Upper lobe of left lung (tissue), 6 donors: Measurements from ENCODE around the gene RAI1. TPM values are rescaled to one million over a fixed set of nuclear protein-coding genes. Genes with fewer than 3 reads are reported as not detected.

Experiments used
- ATAC-seq, 2 donors: fragments of 200-7000 bp; cut with Tn5 transposase; one replicate each; pipeline ENCODE4 v1.9.1; 2022; ENCODE audit warnings: mild to moderate bottlenecking in 2 of 2, moderate library complexity in 2 of 2; ENCODE audit not compliant: low FRiP score in 2 of 2
- DNase-seq, 2 donors: peaks; one replicate each; pipeline ENCODE4 v3.0.0-alpha.2; 2019 to 2020
- H3K27ac ChIP-seq, 4 donors: fragments of 200-600 bp; sonication (generic); one replicate each; pipeline ENCODE4 v1.5.1; 2016 to 2019
- H3K27me3 ChIP-seq, 4 donors: fragments of 200-600 bp; sonication (generic); one replicate each; pipeline ENCODE4 v1.5.1; 2017 to 2019
- H3K36me3 ChIP-seq, 4 donors: fragments of 200-600 bp; sonication (generic); one replicate each; pipeline ENCODE4 v1.5.1; 2016 to 2019
- H3K4me1 ChIP-seq, 4 donors: fragments of 200-600 bp; sonication (generic); one replicate each; pipeline ENCODE4 v1.5.1; 2018 to 2019
- H3K4me3 ChIP-seq, 4 donors: fragments of 200-600 bp; sonication (generic); one replicate each; pipeline ENCODE4 v1.5.1; 2017 to 2019; ENCODE audit warnings: mild to moderate bottlenecking in 2 of 4, moderate library complexity in 1 of 4
- H3K9me3 ChIP-seq, 4 donors: fragments of 200-600 bp; sonication (generic); one replicate each; pipeline ENCODE4 v1.5.1; 2018 to 2019
- CTCF ChIP-seq, 6 experiments: fragments of 450-650 bp in 4 of 6; fragments of 200-600 bp in 2 of 6; sonication (generic) in 2 of 6; IDR thresholded peaks; one replicate each; pipeline ENCODE4 v1.5.1; 2016 to 2019; ENCODE audit warnings: antibody characterized with exemption in 6 of 6
- EP300 ChIP-seq, 4 donors: sonication (generic); formaldehyde crosslinking; IDR thresholded peaks; one replicate each; pipeline ENCODE4 v1.5.1; 2017; ENCODE audit warnings: antibody characterized with exemption in 4 of 4, control low read depth in 2 of 4
- POLR2A ChIP-seq, 4 donors: fragments of 450-650 bp; IDR thresholded peaks; one replicate each; pipeline ENCODE4 v1.5.1; 2016 to 2017; ENCODE audit warnings: antibody characterized with exemption in 4 of 4, mild to moderate bottlenecking in 2 of 4
- POLR2AphosphoS5 ChIP-seq, 2 donors: sonication (generic); formaldehyde crosslinking; IDR thresholded peaks; one replicate each; pipeline ENCODE4 v1.5.1; 2017; ENCODE audit warnings: antibody characterized with exemption in 2 of 2
- WGBS, 2 donors: methylation state at CpG; one replicate each; pipeline ENCODE4 v1.1.5; 2017 to 2018; 5-methylcytosine and 5-hydroxymethylcytosine counted together
- total RNA-seq, 6 donors: library from RNA; depleted of rRNA in 4 of 6; stranded (reverse); fragments of >200 nt in 4 of 6; gene quantifications; one replicate each; pipeline versions ENCODE4 v1.1.0 to v1.2.1, GENCODE V29; 2016 to 2021
- donor health status: DM: no; HTN: no; CAD: no; lungs with moderate emphysema.
- donor health status: DM: no; HTN: yes; CAD: no; lungs with severe emphysema.

The RAI1 gene
- total RNA-seq, 6 donors from 2014 or later = 33.8 to 76.6 (median 41.2) TPM

GRCh38 chr17:17814162-17815061 is 133.2 kb downstream of the RAI1 start:
- ATAC-seq (no peak), DNase-seq (peak in 1 of 2 donors; percentile 72)
- H3K36me3 ChIP-seq = peaks cover 48 to 80% (median 76%) of the 10 kb centered on the region in 4 donors
- peak overlapping the region in 2 of 4 donors; percentile 26 to 30 for H3K27ac ChIP-seq
- H3K4me1 ChIP-seq = peaks cover 20 to 45% (median 35%) of the 10 kb centered on the region in 4 donors
- H3K27me3 ChIP-seq = no peaks in the 10 kb centered on the region
- no peak overlapping the region for H3K4me3 ChIP-seq
- no peaks in the 10 kb centered on the region for H3K9me3 ChIP-seq
- WGBS, 2 donors = 88 to 93% methylated on average over 3 to 20 of the region's 20 CpGs
- TF ChIP-seq CTCF (IDR thresholded peaks at IDR 0.05) = no peak
- TF ChIP-seq EP300 (IDR thresholded peaks at IDR 0.05) = no peak
- no peak for TF ChIP-seq POLR2A (IDR thresholded peaks at IDR 0.05)
- no peak for TF ChIP-seq POLR2AphosphoS5 (IDR thresholded peaks at IDR 0.05)

- no peak for DNase-seq
- peaks cover 26 to 45% (median 38%) of the 10 kb centered on the region in 4 donors for H3K4me1 ChIP-seq
- peak overlapping the region in 2 of 4 donors; percentile 21 for H3K27ac ChIP-seq
- peaks cover 49 to 84% (median 76%) of the 10 kb centered on the region in 4 donors for H3K36me3 ChIP-seq
- ATAC-seq = no peak
- H3K9me3 ChIP-seq = no peaks in the 10 kb centered on the region
- no peak overlapping the region for H3K4me3 ChIP-seq
- TF ChIP-seq POLR2A (IDR thresholded peaks at IDR 0.05) = no peak
- no peaks in the 10 kb centered on the region for H3K27me3 ChIP-seq
- 75% methylated on average over 8 of the region's 8 CpGs; no CpG with 5 or more reads in 1 of the 2 donors for WGBS, 2 donors
Measured at GRCh38 chr17:17815062-17815406, 133.8 kb downstream of the RAI1 start.

GRCh38 chr17:17815436-17816200 is 134.4 kb downstream of the RAI1 start:
- TF ChIP-seq EP300 (IDR thresholded peaks at IDR 0.05) (no peak), POLR2AphosphoS5 (IDR thresholded peaks at IDR 0.05) (no peak), CTCF (IDR thresholded peaks at IDR 0.05) (no peak), POLR2A (IDR thresholded peaks at IDR 0.05) (no peak)
- no peaks in the 10 kb centered on the region for H3K9me3 ChIP-seq
- peaks cover 27 to 47% (median 44%) of the 10 kb centered on the region in 4 donors for H3K4me1 ChIP-seq
- H3K27me3 ChIP-seq = no peaks in the 10 kb centered on the region
- H3K4me3 ChIP-seq = no peak overlapping the region
- ATAC-seq = no peak
- 87 to 90% methylated on average over 9 to 15 of the region's 17 CpGs for WGBS, 2 donors
- peak in 1 of 2 donors; percentile 67 for DNase-seq
- peaks cover 49 to 84% (median 74%) of the 10 kb centered on the region in 4 donors for H3K36me3 ChIP-seq
- peak overlapping the region in 2 of 4 donors; percentile 21 for H3K27ac ChIP-seq

- no peak overlapping the region for H3K27ac ChIP-seq
- ATAC-seq (no peak), DNase-seq (peak in 1 of 2 donors; percentile 81)
- H3K4me3 ChIP-seq = no peak overlapping the region
- H3K36me3 ChIP-seq = peaks cover 49 to 80% (median 71%) of the 10 kb centered on the region in 4 donors
- no peaks in the 10 kb centered on the region for H3K27me3 ChIP-seq
- WGBS, 2 donors = 97% methylated on average over 11 to 17 of the region's 22 CpGs
- H3K4me1 ChIP-seq = peaks cover 26 to 52% (median 47%) of the 10 kb centered on the region in 4 donors
- TF ChIP-seq EP300 (IDR thresholded peaks at IDR 0.05) = no peak
- no peaks in the 10 kb centered on the region for H3K9me3 ChIP-seq
Measured at GRCh38 chr17:17816240-17816814, 135.1 kb downstream of the RAI1 start.

- H3K27ac ChIP-seq = peak overlapping the region in 1 of 4 donors; percentile 86
- no peak for ATAC-seq
- peaks cover 49 to 80% (median 71%) of the 10 kb centered on the region in 4 donors for H3K36me3 ChIP-seq
- peak in 1 of 2 donors; percentile 79 for DNase-seq
- TF ChIP-seq POLR2AphosphoS5 (IDR thresholded peaks at IDR 0.05) (no peak), CTCF (IDR thresholded peaks at IDR 0.05) (no peak), EP300 (IDR thresholded peaks at IDR 0.05) (no peak), POLR2A (IDR thresholded peaks at IDR 0.05) (no peak)
- H3K27me3 ChIP-seq = no peaks in the 10 kb centered on the region
- H3K9me3 ChIP-seq = no peaks in the 10 kb centered on the region
- peaks cover 26 to 52% (median 47%) of the 10 kb centered on the region in 4 donors for H3K4me1 ChIP-seq
- no peak overlapping the region for H3K4me3 ChIP-seq
- 91 to 93% methylated on average over 10 to 21 of the region's 24 CpGs for WGBS, 2 donors
Measured at GRCh38 chr17:17816831-17817551, 135.7 kb downstream of the RAI1 start.
